H9 (cell line): ENCODE data around the gene ARHGAP10. TPM values are rescaled to one million over a fixed set of nuclear protein-coding genes. Genes with fewer than 3 reads are reported as not detected.

Experiments used
- DNase-seq: peaks from one replicate; pipeline ENCODE4 v3.0.0-alpha.2; 2017
- H2AFZ ChIP-seq: one replicate; pipeline ENCODE4 v1.6.1; 2013; ENCODE audit warnings: mild to moderate bottlenecking, low read length, control low read depth, moderate library complexity
- H2AK5ac ChIP-seq: 2 replicates; pipeline ENCODE4 v1.6.1; 2013; ENCODE audit warnings: low read length, control low read depth, mixed read lengths; ENCODE audit not compliant: insufficient read length
- H2BK120ac ChIP-seq: one replicate; pipeline ENCODE4 v1.6.1; 2013; ENCODE audit warnings: low read depth, mild to moderate bottlenecking, low read length, control low read depth, inconsistent platforms; ENCODE audit not compliant: poor library complexity, severe bottlenecking
- H2BK12ac ChIP-seq: 2 replicates; pipeline ENCODE4 v1.6.1; 2013; ENCODE audit warnings: low read length, control low read depth, mixed read lengths, low read depth; ENCODE audit not compliant: insufficient read length
- H2BK15ac ChIP-seq: 2 replicates; pipeline ENCODE4 v1.6.1; 2013; ENCODE audit warnings: low read depth, low read length, control low read depth
- H2BK20ac ChIP-seq: one replicate; pipeline ENCODE4 v1.6.1; 2013; ENCODE audit warnings: low read depth, mild to moderate bottlenecking, low read length, control low read depth, inconsistent platforms; ENCODE audit not compliant: poor library complexity, severe bottlenecking
- H2BK5ac ChIP-seq: 2 replicates; pipeline ENCODE4 v1.6.1; 2013; ENCODE audit warnings: low read length, control low read depth, mixed read lengths; ENCODE audit not compliant: insufficient read length
- H3K14ac ChIP-seq: 2 replicates; pipeline ENCODE4 v1.6.1; 2013; ENCODE audit warnings: low read length, control low read depth; ENCODE audit not compliant: insufficient read depth
- H3K18ac ChIP-seq: 2 replicates; pipeline ENCODE4 v1.6.1; 2013; ENCODE audit warnings: low read depth, mild to moderate bottlenecking, mixed read lengths, low read length, control low read depth; ENCODE audit not compliant: insufficient read length
- H3K23ac ChIP-seq: 2 replicates; pipeline ENCODE4 v1.6.1; 2013; ENCODE audit warnings: low read length, control low read depth, mixed read lengths, low read depth; ENCODE audit not compliant: insufficient read length
- H3K23me2 ChIP-seq: 2 replicates; pipeline ENCODE4 v1.6.1; 2013; ENCODE audit warnings: low read depth, mild to moderate bottlenecking, mixed read lengths, low read length, control low read depth; ENCODE audit not compliant: insufficient read length, poor library complexity, severe bottlenecking
- H3K27ac ChIP-seq: 2 replicates; pipeline ENCODE4 v1.5.1; 2013; ENCODE audit warnings: low read length, control low read depth, mixed read lengths, low read depth; ENCODE audit not compliant: insufficient read length
- H3K27me3 ChIP-seq: 2 replicates; pipeline ENCODE4 v1.6.1; 2013; ENCODE audit warnings: low read length, control low read depth, inconsistent platforms; ENCODE audit not compliant: insufficient read depth
- H3K4ac ChIP-seq: 2 replicates; pipeline ENCODE4 v1.6.1; 2013; ENCODE audit warnings: low read depth, mild to moderate bottlenecking, control low read depth, inconsistent platforms, low read length, moderate library complexity
- H3K4me1 ChIP-seq: 2 replicates; pipeline ENCODE4 v1.6.1; 2013; ENCODE audit warnings: low read length, control low read depth, inconsistent platforms; ENCODE audit not compliant: insufficient read depth
- H3K4me2 ChIP-seq: 2 replicates; pipeline ENCODE4 v1.6.1; 2013; ENCODE audit warnings: low read length, control low read depth, mixed read lengths; ENCODE audit not compliant: insufficient read length, insufficient read depth
- H3K56ac ChIP-seq: 2 replicates; pipeline ENCODE4 v1.6.1; 2013; ENCODE audit warnings: low read depth, mild to moderate bottlenecking, mixed read lengths, low read length, control low read depth; ENCODE audit not compliant: insufficient read length
- H3K79me1 ChIP-seq: 2 replicates; pipeline ENCODE4 v1.6.1; 2013; ENCODE audit warnings: low read depth, mild to moderate bottlenecking, moderate library complexity, low read length, control low read depth, inconsistent platforms; ENCODE audit not compliant: insufficient read depth, poor library complexity, severe bottlenecking
- H3K79me2 ChIP-seq: 2 replicates; pipeline ENCODE4 v1.6.1; 2013; ENCODE audit warnings: low read length, control low read depth, inconsistent platforms; ENCODE audit not compliant: insufficient read depth
- H3K9ac ChIP-seq: 2 replicates; pipeline ENCODE4 v1.6.1; 2013; ENCODE audit warnings: low read length, control low read depth, mixed read lengths; ENCODE audit not compliant: insufficient read length; ENCODE audit errors: extremely low read depth
- H3K9me3 ChIP-seq: one replicate; pipeline ENCODE4 v1.6.1; 2013; ENCODE audit warnings: low read depth, low read length, inconsistent platforms; ENCODE audit not compliant: control insufficient read depth
- H3T11ph ChIP-seq: one replicate; pipeline ENCODE4 v1.6.1; 2013; ENCODE audit warnings: mild to moderate bottlenecking, low read length, control low read depth, inconsistent platforms
- H4K20me1 ChIP-seq: one replicate; pipeline ENCODE4 v1.6.1; 2013; ENCODE audit not compliant: control insufficient read depth, insufficient read length, insufficient read depth
- H4K5ac ChIP-seq: 2 replicates; pipeline ENCODE4 v1.6.1; 2013; ENCODE audit warnings: low read depth, mild to moderate bottlenecking, mixed read lengths, low read length, control low read depth; ENCODE audit not compliant: insufficient read length
- H4K8ac ChIP-seq: replicated peaks from 2 replicates; pipeline ENCODE4 v1.6.1; 2013; ENCODE audit warnings: low read length, control low read depth, mixed read lengths, low read depth; ENCODE audit not compliant: insufficient read length
- H4K91ac ChIP-seq: 2 replicates; pipeline ENCODE4 v1.6.1; 2013; ENCODE audit warnings: low read depth, mild to moderate bottlenecking, moderate library complexity, mixed read lengths, low read length, control low read depth; ENCODE audit not compliant: insufficient read length
- H3K27ac Mint-ChIP-seq, 3 experiments: 2 replicates in 2 of 3; 3 replicates in 1 of 3; pipeline ENCODE4 v1.8.0; 2020 to 2021; ENCODE audit warnings: mixed read lengths in 3 of 3, mild to moderate bottlenecking in 1 of 3, moderate library complexity in 1 of 3
- H3K27me3 Mint-ChIP-seq: 2 replicates; pipeline ENCODE4 v1.8.0; 2021; ENCODE audit warnings: low read depth, mild to moderate bottlenecking, moderate library complexity, mixed read lengths
- H3K36me3 Mint-ChIP-seq, 3 experiments: 2 replicates in 2 of 3; 3 replicates in 1 of 3; pipeline ENCODE4 v1.8.0; 2020 to 2021; ENCODE audit warnings: low read depth in 3 of 3, mixed read lengths in 3 of 3; ENCODE audit not compliant: insufficient read depth in 1 of 3
- H3K4me1 Mint-ChIP-seq, 2 experiments: 2 replicates each; pipeline ENCODE4 v1.8.0; 2020; ENCODE audit warnings: mixed read lengths in 2 of 2
- H3K4me3 Mint-ChIP-seq, 2 experiments: 2 replicates in 1 of 2; 3 replicates in 1 of 2; pipeline ENCODE4 v1.8.0; 2020 to 2021; ENCODE audit warnings: mild to moderate bottlenecking in 2 of 2, mixed read lengths in 2 of 2, moderate library complexity in 1 of 2
- H3K9me3 Mint-ChIP-seq, 2 experiments: 2 replicates in 1 of 2; 3 replicates in 1 of 2; pipeline ENCODE4 v1.8.0; 2020; ENCODE audit warnings: mild to moderate bottlenecking in 2 of 2, mixed read lengths in 2 of 2, moderate library complexity in 1 of 2
- WGBS: extraction: QIAGEN DNeasy Blood & Tissue Kit; methylation state at CpG from one replicate; pipeline ENCODE4 v1.1.7; 2013; ENCODE audit warnings: missing lambda C conversion rate, low lambda C conversion rate, mixed read lengths; ENCODE audit not compliant: insufficient read length; ENCODE audit errors: extremely low coverage; 5-methylcytosine and 5-hydroxymethylcytosine counted together
- total RNA-seq: library from RNA; stranded (reverse); gene quantifications from 2 replicates; pipeline ENCODE4 v1.2.1, GENCODE V29; 2021
- TF ChIP-seq, protein P1 (sequence below): fragments of 200-600 bp; sonication (generic); conservative IDR thresholded peaks from 3 replicates; pipeline ENCODE4 v1.8.0; 2021; ENCODE audit warnings: antibody characterized with exemption, mild to moderate bottlenecking

The ARHGAP10 gene
- total RNA-seq, 1 experiment from 2014 or later, result 7.8 TPM

GRCh38 chr4:147791341-147791740 is 59.5 kb downstream of the ARHGAP10 start:
- H3K4me1 Mint-ChIP-seq, result peaks cover 16 to 20% of the 10 kb centered on the region in 2 experiments
- H3K9ac ChIP-seq, result no peak overlapping the region
- H3K4me2 ChIP-seq, result no peak overlapping the region
- no peaks in the 10 kb centered on the region for H3K79me1 ChIP-seq
- H2BK5ac ChIP-seq, result no peak overlapping the region
- no peak overlapping the region for H3K14ac ChIP-seq
- no peak overlapping the region for H2BK12ac ChIP-seq
- no peaks in the 10 kb centered on the region for H3K4me1 ChIP-seq
- H2BK120ac ChIP-seq, result no peak overlapping the region
- WGBS, result no CpG with 5 or more reads among the region's 17 CpGs
- H3K27ac Mint-ChIP-seq, result no peak overlapping the region; a peak in 1 of 7 replicates
- DNase-seq, result no peak
- H3K27me3 ChIP-seq, result no peaks in the 10 kb centered on the region
- TF ChIP-seq, protein P1, sequence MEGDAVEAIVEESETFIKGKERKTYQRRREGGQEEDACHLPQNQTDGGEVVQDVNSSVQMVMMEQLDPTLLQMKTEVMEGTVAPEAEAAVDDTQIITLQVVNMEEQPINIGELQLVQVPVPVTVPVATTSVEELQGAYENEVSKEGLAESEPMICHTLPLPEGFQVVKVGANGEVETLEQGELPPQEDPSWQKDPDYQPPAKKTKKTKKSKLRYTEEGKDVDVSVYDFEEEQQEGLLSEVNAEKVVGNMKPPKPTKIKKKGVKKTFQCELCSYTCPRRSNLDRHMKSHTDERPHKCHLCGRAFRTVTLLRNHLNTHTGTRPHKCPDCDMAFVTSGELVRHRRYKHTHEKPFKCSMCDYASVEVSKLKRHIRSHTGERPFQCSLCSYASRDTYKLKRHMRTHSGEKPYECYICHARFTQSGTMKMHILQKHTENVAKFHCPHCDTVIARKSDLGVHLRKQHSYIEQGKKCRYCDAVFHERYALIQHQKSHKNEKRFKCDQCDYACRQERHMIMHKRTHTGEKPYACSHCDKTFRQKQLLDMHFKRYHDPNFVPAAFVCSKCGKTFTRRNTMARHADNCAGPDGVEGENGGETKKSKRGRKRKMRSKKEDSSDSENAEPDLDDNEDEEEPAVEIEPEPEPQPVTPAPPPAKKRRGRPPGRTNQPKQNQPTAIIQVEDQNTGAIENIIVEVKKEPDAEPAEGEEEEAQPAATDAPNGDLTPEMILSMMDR, result no peak
- no peaks in the 10 kb centered on the region for H3K79me2 ChIP-seq
- H3K4ac ChIP-seq, result no peak overlapping the region
- no peak overlapping the region for H4K5ac ChIP-seq
- H3K9me3 Mint-ChIP-seq, result no peaks in the 10 kb centered on the region
- H3K4me3 Mint-ChIP-seq, result no peak overlapping the region
- H2AFZ ChIP-seq, result no peak overlapping the region
- no peak overlapping the region for H3K23ac ChIP-seq
- no peak overlapping the region for H4K91ac ChIP-seq
- H2BK20ac ChIP-seq, result no peak overlapping the region
- H4K8ac ChIP-seq, result no peak overlapping the region
- H3K18ac ChIP-seq, result no peak overlapping the region
- no peaks in the 10 kb centered on the region for H3K9me3 ChIP-seq
- no peaks in the 10 kb centered on the region for H3K27me3 Mint-ChIP-seq
- H2AK5ac ChIP-seq, result no peak overlapping the region
- H3K36me3 Mint-ChIP-seq, result no peaks in the 10 kb centered on the region
- no peak overlapping the region for H3K56ac ChIP-seq
- H3K27ac ChIP-seq, result no peak overlapping the region
- no peaks in the 10 kb centered on the region for H4K20me1 ChIP-seq
- H3K23me2 ChIP-seq, result no peaks in the 10 kb centered on the region
- H3T11ph ChIP-seq, result no peak overlapping the region
- no peak overlapping the region for H2BK15ac ChIP-seq
